NCI-H2196 treated with DMSO at 0.1 percent for 48 hours (cell line): ENCODE data around the gene LYST.
"Not testable (repeated sequence)": the region's sequence is repeated elsewhere in the genome, so short reads cannot be mapped to it uniquely, and the experiment has no call there.

Experiments
- DNase-seq: peaks from one replicate; lab custom pipeline; 2025; ENCODE audit not compliant: unreplicated experiment; lab: John Stamatoyannopoulos, UW

The LYST gene

GRCh38 chr1:235639226-235640205 is 227.2 kb downstream of the LYST start:
- no peak for DNase-seq

- DNase-seq, result not testable (repeated sequence)
Measured at GRCh38 chr1:235638612-235639011, 228.1 kb downstream of the LYST start.

- no peak for DNase-seq
Measured at GRCh38 chr1:235637756-235638534, 228.8 kb downstream of the LYST start.

GRCh38 chr1:235635938-235636662 is 230.6 kb downstream of the LYST start:
- DNase-seq, result no peak

- DNase-seq, result no peak
Measured at GRCh38 chr1:235632506-235633401, 234.0 kb downstream of the LYST start.

- DNase-seq, result no peak
Measured at GRCh38 chr1:235631816-235632215, 234.9 kb downstream of the LYST start.

- no peak for DNase-seq
Measured at GRCh38 chr1:235628316-235629005, 238.2 kb downstream of the LYST start.

- DNase-seq, result no peak
Measured at GRCh38 chr1:235625831-235626230, 240.9 kb downstream of the LYST start.

GRCh38 chr1:235625340-235625739 is 241.4 kb downstream of the LYST start:
- DNase-seq, result no peak

GRCh38 chr1:235624721-235625333 is 241.9 kb downstream of the LYST start:
- DNase-seq, result no peak

GRCh38 chr1:235622936-235623779 is 243.5 kb downstream of the LYST start:
- no peak for DNase-seq

- DNase-seq, result not testable (repeated sequence)
Measured at GRCh38 chr1:235619149-235619548, 247.6 kb downstream of the LYST start.

- no peak for DNase-seq
Measured at GRCh38 chr1:235617808-235618207, 248.9 kb downstream of the LYST start.

- DNase-seq, result no peak
Measured at GRCh38 chr1:235617140-235617539, 249.6 kb downstream of the LYST start.

GRCh38 chr1:235614442-235614954 is 252.2 kb downstream of the LYST start:
- no peak for DNase-seq

- no peak for DNase-seq
Measured at GRCh38 chr1:235613602-235614001, 253.1 kb downstream of the LYST start.

GRCh38 chr1:235612761-235613160 is 253.9 kb downstream of the LYST start:
- DNase-seq, result no peak
